Left ventricle myocardium inferior (tissue), 1 donor: Measurements from ENCODE around the gene OST4. TPM values are rescaled to one million over a fixed set of nuclear protein-coding genes. Genes with fewer than 3 reads are reported as not detected.

Experiments
- DNase-seq: peaks from one replicate; pipeline ENCODE4 v3.0.0-alpha.2; 2020
- H3K27ac ChIP-seq: fragments of 200-600 bp; replicated peaks from 2 replicates; pipeline ENCODE4 v1.8.0; 2021
- H3K27me3 ChIP-seq: fragments of 200-600 bp; 2 replicates; pipeline ENCODE4 v1.8.0; 2021; ENCODE audit warnings: low read depth
- H3K36me3 ChIP-seq: fragments of 200-600 bp; 2 replicates; pipeline ENCODE4 v1.8.0; 2021
- H3K4me1 ChIP-seq: fragments of 200-600 bp; 2 replicates; pipeline ENCODE4 v1.8.0; 2021
- H3K4me3 ChIP-seq: fragments of 200-600 bp; 2 replicates; pipeline ENCODE4 v1.8.0; 2021; ENCODE audit warnings: mild to moderate bottlenecking, moderate library complexity
- H3K9me3 ChIP-seq: fragments of 200-600 bp; replicated peaks from 2 replicates; pipeline ENCODE4 v1.8.0; 2021
- intact Hi-C: fragments of 100-400 bp; cut with micrococcal nuclease; formaldehyde crosslinking; loops from one replicate; pipeline ENCODE4 v1.11.0; 2022
- total RNA-seq: library from RNA; stranded (reverse); fragmentation: NEBNext Ultra II Directional; extraction: Animal tissue kit (Norgen Biotek cat#: 25700); gene quantifications from one replicate; pipeline ENCODE4 v1.2.1, GENCODE V29; 2021
- TF ChIP-seq, protein P1 (sequence below): fragments of 200-600 bp; IDR thresholded peaks from 2 replicates; pipeline ENCODE4 v1.8.0; 2021; ENCODE audit warnings: antibody characterized with exemption, mild to moderate bottlenecking, borderline replicate concordance
- donor health status: DM: no; HTN: yes; CAD: no; lungs with severe emphysema.

The OST4 gene
- total RNA-seq, 1 donor from 2014 or later, result 354 TPM

DNA sequence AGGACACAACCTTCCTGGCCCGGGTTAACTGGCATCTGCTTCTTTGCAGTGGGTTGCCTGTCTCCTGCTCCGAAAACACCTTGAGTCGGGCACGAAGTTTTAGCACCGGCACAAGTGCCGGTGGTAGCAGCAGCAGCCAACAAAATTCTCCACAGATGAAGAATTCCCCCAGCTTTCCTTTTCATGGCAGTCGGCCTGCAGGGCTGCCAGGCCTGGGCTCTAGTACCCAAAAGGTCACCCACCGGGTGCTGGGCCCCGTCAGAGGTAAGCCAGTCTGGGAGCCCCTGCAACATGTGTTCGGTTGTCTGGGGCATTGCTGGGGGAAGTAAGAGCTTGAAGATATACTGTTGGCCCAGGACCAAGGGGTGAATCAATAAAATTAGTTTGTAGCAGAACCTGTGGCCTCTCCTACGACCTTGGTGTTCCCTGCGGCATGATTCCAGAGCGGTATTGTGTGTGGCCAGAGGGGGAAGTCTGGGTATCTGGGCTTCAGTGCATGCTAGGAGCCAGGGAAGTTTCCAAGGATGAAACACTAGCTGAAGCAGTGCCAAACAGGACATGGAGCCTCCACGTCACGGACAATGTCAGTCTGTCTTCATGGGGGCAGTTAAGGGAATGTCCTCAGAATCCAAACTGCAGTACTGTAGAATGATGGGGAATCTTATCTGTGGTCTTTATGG, 12.2 kb downstream of the OST4 start:
- TF ChIP-seq, protein P1, sequence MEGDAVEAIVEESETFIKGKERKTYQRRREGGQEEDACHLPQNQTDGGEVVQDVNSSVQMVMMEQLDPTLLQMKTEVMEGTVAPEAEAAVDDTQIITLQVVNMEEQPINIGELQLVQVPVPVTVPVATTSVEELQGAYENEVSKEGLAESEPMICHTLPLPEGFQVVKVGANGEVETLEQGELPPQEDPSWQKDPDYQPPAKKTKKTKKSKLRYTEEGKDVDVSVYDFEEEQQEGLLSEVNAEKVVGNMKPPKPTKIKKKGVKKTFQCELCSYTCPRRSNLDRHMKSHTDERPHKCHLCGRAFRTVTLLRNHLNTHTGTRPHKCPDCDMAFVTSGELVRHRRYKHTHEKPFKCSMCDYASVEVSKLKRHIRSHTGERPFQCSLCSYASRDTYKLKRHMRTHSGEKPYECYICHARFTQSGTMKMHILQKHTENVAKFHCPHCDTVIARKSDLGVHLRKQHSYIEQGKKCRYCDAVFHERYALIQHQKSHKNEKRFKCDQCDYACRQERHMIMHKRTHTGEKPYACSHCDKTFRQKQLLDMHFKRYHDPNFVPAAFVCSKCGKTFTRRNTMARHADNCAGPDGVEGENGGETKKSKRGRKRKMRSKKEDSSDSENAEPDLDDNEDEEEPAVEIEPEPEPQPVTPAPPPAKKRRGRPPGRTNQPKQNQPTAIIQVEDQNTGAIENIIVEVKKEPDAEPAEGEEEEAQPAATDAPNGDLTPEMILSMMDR, result no peak
- Histone ChIP-seq H3K27ac (peak overlapping the region; percentile 12), H3K4me3 (no peak overlapping the region), H3K27me3 (no peaks in the 10 kb centered on the region), H3K4me1 (peaks cover 21% of the 10 kb centered on the region), H3K9me3 (no peaks in the 10 kb centered on the region), H3K36me3 (peaks cover 58% of the 10 kb centered on the region)
- no peak for DNase-seq
- intact Hi-C loops, result no loop called here

GRCh38 chr2:27058210-27058609, 13.2 kb downstream of the OST4 start:
- H3K4me1 ChIP-seq, result peaks cover 12% of the 10 kb centered on the region
- H3K4me3 ChIP-seq, result no peak overlapping the region
- intact Hi-C loops, result no loop called here
- H3K36me3 ChIP-seq, result peaks cover 65% of the 10 kb centered on the region
- TF ChIP-seq, protein P1, result no peak
- no peaks in the 10 kb centered on the region for H3K9me3 ChIP-seq
- no peak for DNase-seq
- no peak overlapping the region for H3K27ac ChIP-seq
- H3K27me3 ChIP-seq, result no peaks in the 10 kb centered on the region

- H3K27me3 ChIP-seq, result no peaks in the 10 kb centered on the region
- no peaks in the 10 kb centered on the region for H3K9me3 ChIP-seq
- intact Hi-C loops, result no loop called here
- H3K27ac ChIP-seq, result no peak overlapping the region
- peaks cover 65% of the 10 kb centered on the region for H3K36me3 ChIP-seq
- peaks cover 11% of the 10 kb centered on the region for H3K4me1 ChIP-seq
- DNase-seq, result no peak
- TF ChIP-seq, protein P1, result no peak
- no peak overlapping the region for H3K4me3 ChIP-seq
Measured at GRCh38 chr2:27057184-27057583, 14.3 kb downstream of the OST4 start.

DNA sequence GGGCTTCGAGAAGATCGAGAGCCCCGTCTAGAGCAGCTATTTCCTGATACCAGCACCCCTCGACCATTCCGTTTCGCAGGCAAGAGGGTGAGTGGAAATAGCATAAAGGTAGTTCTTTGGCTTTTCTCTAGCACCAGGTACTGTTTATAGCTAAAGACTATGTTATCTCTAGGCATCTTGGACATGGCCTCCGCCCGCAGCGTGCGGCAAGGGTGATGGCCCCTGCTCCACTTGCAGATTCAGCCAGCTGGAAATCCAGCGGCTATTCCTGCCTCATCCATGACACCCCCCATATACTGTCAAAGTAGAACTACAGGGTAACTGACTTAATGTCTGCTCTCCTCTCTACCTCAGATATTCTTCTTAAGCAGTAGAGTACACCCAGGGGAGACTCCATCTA, 16.7 kb downstream of the OST4 start:
- intact Hi-C loops, result no loop called here
- TF ChIP-seq, protein P1, result no peak
- Histone ChIP-seq H3K36me3 (peaks cover 57% of the 10 kb centered on the region), H3K27ac (no peak overlapping the region), H3K4me3 (no peak overlapping the region), H3K4me1 (peaks cover 30% of the 10 kb centered on the region), H3K27me3 (no peaks in the 10 kb centered on the region), H3K9me3 (no peaks in the 10 kb centered on the region)
- no peak for DNase-seq

DNA sequence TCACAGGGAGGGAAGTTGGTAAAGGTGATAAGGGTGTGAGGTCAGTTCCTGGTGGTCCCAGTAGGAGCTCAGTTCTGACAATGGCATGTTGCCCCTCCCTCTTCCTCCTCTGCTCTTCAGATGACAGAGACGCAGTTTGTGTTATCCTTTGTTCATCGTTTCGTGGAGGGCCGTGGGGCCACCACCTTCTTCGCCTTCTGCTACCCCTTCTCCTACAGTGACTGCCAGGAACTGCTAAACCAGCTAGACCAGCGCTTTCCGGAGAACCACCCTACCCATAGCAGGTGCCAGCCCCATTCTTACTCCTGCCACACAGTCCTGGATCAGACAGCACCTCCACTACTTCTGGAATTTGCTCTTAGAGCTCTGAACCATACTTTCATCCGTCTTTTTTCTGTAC, 17.7 kb downstream of the OST4 start:
- no peaks in the 10 kb centered on the region for H3K27me3 ChIP-seq
- no peak overlapping the region for H3K4me3 ChIP-seq
- intact Hi-C loops, result no loop called here
- no peak overlapping the region for H3K27ac ChIP-seq
- H3K36me3 ChIP-seq, result peaks cover 48% of the 10 kb centered on the region
- no peaks in the 10 kb centered on the region for H3K9me3 ChIP-seq
- peaks cover 29% of the 10 kb centered on the region for H3K4me1 ChIP-seq
- no peak for DNase-seq
- TF ChIP-seq, protein P1, result no peak
